Measurements from ENCODE around the gene ISLR.

The ISLR gene

GRCh38 chr15:74174219-74174957 is 878 bp downstream of the ISLR start:
- DNase-seq = no peak

GRCh38 chr15:74174958-74175253 is 1.4 kb downstream of the ISLR start:
- no peak for DNase-seq

GRCh38 chr15:74175271-74176191 is 2.0 kb downstream of the ISLR start:
- no peak for DNase-seq

- DNase-seq = no peak
These were observed 3.0 kb downstream of the ISLR start for GRCh38 chr15:74176262-74177214.

- DNase-seq = no peak
These were observed 5.0 kb downstream of the ISLR start for GRCh38 chr15:74178326-74179100.

GRCh38 chr15:74179101-74179841 is 5.8 kb downstream of the ISLR start:
- no peak for DNase-seq

- DNase-seq = no peak
These were observed 6.7 kb downstream of the ISLR start for GRCh38 chr15:74179983-74180880.

- DNase-seq = no peak
These were observed 7.5 kb downstream of the ISLR start for GRCh38 chr15:74180881-74181602.

- no peak for DNase-seq
These were observed 8.6 kb downstream of the ISLR start for GRCh38 chr15:74182131-74182530.

GRCh38 chr15:74184582-74185091 is 11.1 kb downstream of the ISLR start:
- no peak for DNase-seq

GRCh38 chr15:74185710-74186348 is 12.3 kb downstream of the ISLR start:
- DNase-seq = no peak

- DNase-seq = no peak
These were observed 14.7 kb downstream of the ISLR start for GRCh38 chr15:74188216-74188615.

- DNase-seq = no peak
These were observed 18.3 kb downstream of the ISLR start for GRCh38 chr15:74191798-74192197.

GRCh38 chr15:74192751-74193150 is 19.2 kb downstream of the ISLR start:
- DNase-seq = no peak

- DNase-seq = no peak
These were observed 19.8 kb downstream of the ISLR start for GRCh38 chr15:74193299-74193718.

- DNase-seq = no peak
These were observed 20.4 kb downstream of the ISLR start for GRCh38 chr15:74193905-74194304.

- DNase-seq = no peak
These were observed 21.4 kb downstream of the ISLR start for GRCh38 chr15:74194572-74195559.

- DNase-seq = no peak
These were observed 22.7 kb downstream of the ISLR start for GRCh38 chr15:74196175-74196574.

All from hippocampal formation (tissue), 2 donors.